PC-3 (cell line): ENCODE results near the gene NR2E1.

ENCODE experiments used
- EZH2phosphoT487 ChIP-seq: fragments of 300-600 bp; sonication (generic); IDR thresholded peaks from 2 replicates; pipeline ENCODE4 v1.6.1; 2018; ENCODE audit warnings: mild to moderate bottlenecking, antibody characterized with exemption, low read length, borderline replicate concordance
- TF ChIP-seq, protein P1 (sequence below): fragments of 300-600 bp; sonication (generic); conservative IDR thresholded peaks from 2 replicates; pipeline ENCODE4 v1.5.1; 2017; ENCODE audit warnings: antibody characterized with exemption, low read depth, mild to moderate bottlenecking, low read length

DNA sequence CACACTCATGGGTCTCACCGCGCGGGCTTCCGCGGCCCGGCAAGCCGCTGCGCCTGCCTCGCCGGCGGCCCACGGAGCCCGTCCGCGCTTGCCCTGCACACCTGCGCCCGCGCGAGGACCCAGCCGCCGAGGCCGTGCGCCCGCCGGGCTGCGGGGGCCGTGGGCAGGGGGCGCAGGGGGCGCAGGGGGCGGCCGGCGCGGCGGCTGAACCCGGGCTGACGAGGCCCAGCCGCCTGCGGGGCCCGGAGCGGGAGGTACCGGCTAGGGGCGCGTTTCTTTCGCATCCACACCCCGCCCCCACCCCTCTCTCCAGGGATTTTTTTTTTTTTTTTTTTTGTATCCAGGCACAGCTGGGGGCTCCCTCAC, 47.5 kb upstream of the NR2E1 start:
- TF ChIP-seq, protein P1, sequence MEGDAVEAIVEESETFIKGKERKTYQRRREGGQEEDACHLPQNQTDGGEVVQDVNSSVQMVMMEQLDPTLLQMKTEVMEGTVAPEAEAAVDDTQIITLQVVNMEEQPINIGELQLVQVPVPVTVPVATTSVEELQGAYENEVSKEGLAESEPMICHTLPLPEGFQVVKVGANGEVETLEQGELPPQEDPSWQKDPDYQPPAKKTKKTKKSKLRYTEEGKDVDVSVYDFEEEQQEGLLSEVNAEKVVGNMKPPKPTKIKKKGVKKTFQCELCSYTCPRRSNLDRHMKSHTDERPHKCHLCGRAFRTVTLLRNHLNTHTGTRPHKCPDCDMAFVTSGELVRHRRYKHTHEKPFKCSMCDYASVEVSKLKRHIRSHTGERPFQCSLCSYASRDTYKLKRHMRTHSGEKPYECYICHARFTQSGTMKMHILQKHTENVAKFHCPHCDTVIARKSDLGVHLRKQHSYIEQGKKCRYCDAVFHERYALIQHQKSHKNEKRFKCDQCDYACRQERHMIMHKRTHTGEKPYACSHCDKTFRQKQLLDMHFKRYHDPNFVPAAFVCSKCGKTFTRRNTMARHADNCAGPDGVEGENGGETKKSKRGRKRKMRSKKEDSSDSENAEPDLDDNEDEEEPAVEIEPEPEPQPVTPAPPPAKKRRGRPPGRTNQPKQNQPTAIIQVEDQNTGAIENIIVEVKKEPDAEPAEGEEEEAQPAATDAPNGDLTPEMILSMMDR = no peak
- no peak for TF ChIP-seq EZH2phosphoT487
